Endothelial cell of umbilical vein (primary cell): ENCODE measurements around the gene ITGA3. TPM values are rescaled to one million over a fixed set of nuclear protein-coding genes. Genes with fewer than 3 reads are reported as not detected.

Experiments
- BruUV-seq: library from RNA; stranded (reverse); fragments of 400-500 nt; replicated peaks from 2 replicates; lab custom pipeline; 2021; lab: Mats Ljungman, UMichigan
- CTCF ChIA-PET: fragments of 300-600, 350-600 bp; sonication (Branson Sonifier 250); formaldehyde crosslinking; loops from one replicate; lab custom pipeline; 2021; ENCODE audit warnings: antibody characterized with exemption, inconsistent platforms; lab: Charles Lee
- POLR2A ChIA-PET: fragments of 300-600, 350-600 bp; sonication (Branson Sonifier 250); formaldehyde crosslinking; loops from one replicate; lab custom pipeline; 2021; ENCODE audit warnings: antibody characterized with exemption, inconsistent platforms; lab: Charles Lee
- DNase-seq: peaks from one replicate; pipeline ENCODE4 v3.0.0-alpha.2; 2011; ENCODE audit warnings: low read depth, low spot score
- FAIRE-seq: peaks from 2 replicates; lab custom pipeline; 2011; peaks lifted over from hg19 to GRCh38; lab: Jason Lieb, UNC
- H2AFZ ChIP-seq: 2 replicates; pipeline ENCODE4 v1.6.0; 2012; ENCODE audit warnings: low read depth, low read length, control low read depth, inconsistent platforms
- H3K27ac ChIP-seq: 2 replicates; pipeline ENCODE4 v1.5.1; 2011; ENCODE audit warnings: low read depth, mild to moderate bottlenecking, control low read depth, low read length, moderate library complexity; ENCODE audit not compliant: insufficient read depth
- H3K27me3 ChIP-seq, 2 experiments: 2 replicates each; pipeline versions ENCODE4 v1.6.0 to v1.6.1; 2011; ENCODE audit warnings: low read length in 2 of 2, mixed read lengths in 1 of 2; ENCODE audit not compliant: control insufficient read depth in 2 of 2, insufficient read depth in 2 of 2
- H3K36me3 ChIP-seq, 2 experiments: 2 replicates in 1 of 2; 3 replicates in 1 of 2; pipeline ENCODE4 v1.5.1; 2011; ENCODE audit warnings: low read length in 2 of 2, mild to moderate bottlenecking in 1 of 2, moderate library complexity in 1 of 2; ENCODE audit not compliant: control insufficient read depth in 2 of 2, insufficient read depth in 2 of 2; ENCODE audit errors: extremely low read depth in 1 of 2
- H3K4me1 ChIP-seq: 3 replicates; pipeline ENCODE4 v1.5.1; 2011; ENCODE audit warnings: mild to moderate bottlenecking, low read length; ENCODE audit not compliant: control insufficient read depth, insufficient read depth; ENCODE audit errors: extremely low read depth
- H3K4me2 ChIP-seq: 2 replicates; pipeline ENCODE4 v1.6.1; 2011; ENCODE audit warnings: low read length, control low read depth, mixed read lengths; ENCODE audit not compliant: insufficient read depth
- H3K4me3 ChIP-seq, 3 experiments: fragments of 200-600 bp in 1 of 3; sonication (generic), shearing (Covaris generic) in 1 of 3; replicated peaks in 1 of 3; 2 replicates each; pipeline ENCODE4 v1.5.1; 2011 to 2016; ENCODE audit warnings: control low read depth in 3 of 3, low read length in 3 of 3, mild to moderate bottlenecking in 2 of 3, inconsistent platforms in 1 of 3, low read depth in 1 of 3, moderate library complexity in 1 of 3; ENCODE audit not compliant: insufficient read depth in 1 of 3
- H3K79me2 ChIP-seq: 2 replicates; pipeline ENCODE4 v1.6.0; 2012; ENCODE audit warnings: low read length, inconsistent platforms; ENCODE audit not compliant: control insufficient read depth, insufficient read depth
- H3K9ac ChIP-seq: replicated peaks from 2 replicates; pipeline ENCODE3; 2011; ENCODE audit warnings: low read length, control low read depth; ENCODE audit not compliant: insufficient read depth; ENCODE audit errors: extremely low read depth
- H3K9me1 ChIP-seq: replicated peaks from 3 replicates; pipeline ENCODE4 v1.6.0; 2011; ENCODE audit warnings: mild to moderate bottlenecking, low read length; ENCODE audit not compliant: control insufficient read depth, insufficient read depth; ENCODE audit errors: extremely low read depth
- H3K9me3 ChIP-seq: replicated peaks from 2 replicates; pipeline ENCODE4 v1.5.1; 2012; ENCODE audit warnings: low read length, inconsistent platforms; ENCODE audit not compliant: control insufficient read depth, insufficient read depth
- H4K20me1 ChIP-seq: replicated peaks from 2 replicates; pipeline ENCODE3; 2011; ENCODE audit warnings: mild to moderate bottlenecking, low read length; ENCODE audit not compliant: control insufficient read depth, insufficient read depth; ENCODE audit errors: extremely low read depth
- EZH2 ChIP-seq: IDR thresholded peaks from 2 replicates; pipeline ENCODE4 v1.6.1; 2012; ENCODE audit warnings: borderline replicate concordance, low read depth, mild to moderate bottlenecking, moderate library complexity, low read length, inconsistent platforms; ENCODE audit not compliant: severe bottlenecking
- FOS ChIP-seq: IDR thresholded peaks from 2 replicates; pipeline ENCODE4 v1.6.1; 2011; ENCODE audit warnings: mild to moderate bottlenecking, low read length, moderate library complexity, borderline replicate concordance; ENCODE audit not compliant: insufficient read depth
- GATA2 ChIP-seq: IDR thresholded peaks from 2 replicates; pipeline ENCODE4 v1.7.0; 2011; ENCODE audit warnings: low read depth, mild to moderate bottlenecking, moderate library complexity, mixed read lengths, low read length; ENCODE audit not compliant: insufficient read length, insufficient read depth
- JUN ChIP-seq: IDR thresholded peaks from 2 replicates; pipeline ENCODE4 v1.6.1; 2011; ENCODE audit warnings: borderline replicate concordance, low read depth; ENCODE audit not compliant: insufficient read length, insufficient read depth
- MYC ChIP-seq: IDR thresholded peaks from one replicate; pipeline ENCODE4 v1.6.1; 2011; ENCODE audit warnings: mild to moderate bottlenecking, low read depth, low read length
- POLR2A ChIP-seq: IDR thresholded peaks from 2 replicates; pipeline ENCODE4 v1.6.1; 2012; ENCODE audit warnings: low read depth, mild to moderate bottlenecking, control low read depth, low read length
- POLR2AphosphoS5 ChIP-seq: IDR thresholded peaks from 2 replicates; pipeline ENCODE4 v1.6.1; 2012; ENCODE audit warnings: low read depth, mild to moderate bottlenecking, control low read depth, low read length, moderate library complexity; ENCODE audit not compliant: insufficient read depth
- dilution Hi-C: fragments of 300-500 bp; cut with MboI; formaldehyde crosslinking; loops from one replicate; pipeline ENCODE4 v1.15.0; 2019; ENCODE audit warnings: low sequenced_read_pairs; ENCODE audit not compliant: extremely low pct_ligation_motif_present
- intact Hi-C: fragments of 100-400 bp; cut with micrococcal nuclease; formaldehyde crosslinking; loops from one replicate; pipeline ENCODE4 v1.10.0; 2022
- polyA plus RNA-seq, 4 experiments: library from polyadenylated mRNA; depleted of rRNA in 3 of 4; stranded (reverse) in 3 of 4; unstranded in 1 of 4; fragments of >200 nt; gene quantifications; 2 replicates each; pipeline versions ENCODE4 v1.2.1 to v1.2.3, GENCODE V29; 2011 to 2012; ENCODE audit warnings: missing spikeins in 1 of 4
- total RNA-seq: library from RNA; stranded (reverse); gene quantifications from 2 replicates; pipeline ENCODE4 v1.2.3, GENCODE V29; 2021
- TF ChIP-seq, protein P1 (sequence below): IDR thresholded peaks from 2 replicates; pipeline ENCODE4 v1.6.1; 2011; ENCODE audit not compliant: insufficient read depth, insufficient read length
- TF ChIP-seq, protein P2 (sequence below), 2 donors: IDR thresholded peaks; 1 replicate in 1 of 2; 2 replicates in 1 of 2; pipeline ENCODE4 v1.5.1; 2011; ENCODE audit warnings: low read length in 2 of 2, mild to moderate bottlenecking in 2 of 2, moderate library complexity in 2 of 2, control low read depth in 1 of 2, inconsistent platforms in 1 of 2, low read depth in 1 of 2; ENCODE audit not compliant: insufficient read depth in 1 of 2; ENCODE audit errors: extremely low read depth in 1 of 2

The ITGA3 gene
- total and polyA plus RNA-seq, 2 donors (not counting 3 experiments of a cell fraction or from before 2014, with no cell fraction given): 92.7 to 112 TPM

DNA sequence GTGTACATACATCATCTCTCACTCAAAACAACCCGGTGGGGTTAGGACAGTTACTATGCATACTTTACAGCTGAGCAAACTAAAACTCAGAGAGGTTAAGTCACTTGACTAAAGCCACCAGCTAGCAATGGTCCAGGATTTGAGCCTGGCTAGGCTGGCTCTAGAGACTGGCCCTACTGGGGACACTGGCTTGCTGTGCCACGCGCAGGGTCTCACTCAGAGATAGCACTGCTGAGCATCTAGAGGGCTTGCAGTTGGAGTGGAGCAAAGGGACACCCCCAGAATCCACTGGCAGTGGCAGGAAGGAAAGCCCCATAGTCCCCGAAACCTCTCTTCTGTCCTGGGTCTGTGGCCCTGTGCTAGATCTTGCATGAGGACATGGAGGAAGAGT is 62.9 kb downstream of the ITGA3 start:
- Histone ChIP-seq H3K4me3 (no peak overlapping the region), H4K20me1 (no peaks in the 10 kb centered on the region), H3K27me3 (no peaks in the 10 kb centered on the region), H3K9me1 (no peaks in the 10 kb centered on the region), H3K9ac (no peak overlapping the region), H2AFZ (no peak overlapping the region), H3K9me3 (no peaks in the 10 kb centered on the region), H3K27ac (no peak overlapping the region), H3K4me1 (peaks cover 6% of the 10 kb centered on the region), H3K36me3 (peaks cover 0 to 1% of the 10 kb centered on the region in 2 experiments), H3K79me2 (no peaks in the 10 kb centered on the region), H3K4me2 (no peak overlapping the region)
- CTCF ChIA-PET: interaction anchor here (0.7 to 2.3 kb wide), 7 partner anchors 10 to 79 kb away, joined by 3 to 6 read pairs (median 3); no protein-coding TSS in a partner anchor
- dilution Hi-C loops (no loop called here), intact Hi-C loops (loop anchor here (10.0 kb wide), 1 partner anchor 146 kb away; no protein-coding TSS in a partner anchor)
- DNase-seq: no peak
- POLR2A ChIA-PET: interaction anchor here (0.5 kb wide), 1 partner anchor 12 kb away, joined by 4 read pairs; no protein-coding TSS in a partner anchor
- BruUV-seq: no TSS peak
- FAIRE-seq: no peak
- TF ChIP-seq POLR2A: no peak
- TF ChIP-seq, protein P1, sequence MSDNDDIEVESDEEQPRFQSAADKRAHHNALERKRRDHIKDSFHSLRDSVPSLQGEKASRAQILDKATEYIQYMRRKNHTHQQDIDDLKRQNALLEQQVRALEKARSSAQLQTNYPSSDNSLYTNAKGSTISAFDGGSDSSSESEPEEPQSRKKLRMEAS: no peak
- TF ChIP-seq FOS: no peak
- TF ChIP-seq JUN: no peak
- TF ChIP-seq MYC: no peak
- TF ChIP-seq POLR2AphosphoS5: no peak

DNA sequence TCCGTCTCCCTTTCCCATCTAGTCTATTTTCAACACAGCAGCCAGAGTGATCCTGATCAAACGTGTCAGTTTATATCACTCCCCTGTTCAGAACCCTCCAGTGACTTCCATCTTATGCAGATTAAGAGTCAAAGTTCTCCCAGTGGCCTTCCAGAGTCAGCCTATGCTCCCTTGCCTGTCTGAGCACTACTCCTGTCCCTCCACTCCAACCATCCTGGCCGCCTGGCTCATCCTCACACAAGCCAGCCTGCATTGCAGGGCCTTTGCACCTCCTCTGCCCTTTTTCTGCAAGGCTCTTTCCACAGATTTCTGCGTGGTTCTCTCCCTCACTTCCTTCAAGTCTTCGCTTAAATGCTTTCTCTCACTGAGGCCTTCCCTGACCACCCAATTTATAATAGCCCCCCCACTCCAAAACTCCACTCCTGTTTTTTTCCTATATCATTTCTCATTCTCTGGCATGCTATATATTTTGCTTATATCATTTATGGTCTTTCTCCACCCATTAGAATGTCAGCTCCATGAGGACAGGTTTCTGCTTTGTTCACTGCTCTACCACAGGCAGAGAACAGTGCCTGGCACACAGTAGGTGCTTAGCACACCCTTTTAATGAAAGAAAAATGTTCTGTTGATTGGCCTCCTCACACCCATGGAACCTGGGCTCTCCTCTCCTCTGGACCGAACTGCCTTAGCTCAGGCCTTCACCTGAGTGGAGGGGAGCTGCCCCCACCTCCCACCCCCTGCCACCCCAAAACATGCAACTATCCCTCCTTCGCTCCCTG is 64.8 kb downstream of the ITGA3 start:
- H3K79me2 ChIP-seq: no peaks in the 10 kb centered on the region
- FAIRE-seq (no peak), DNase-seq (no peak)
- no TSS peak for BruUV-seq
- no peaks in the 10 kb centered on the region for H4K20me1 ChIP-seq
- no peak overlapping the region for H3K27ac ChIP-seq
- ChIA-PET POLR2A (no interaction called here), CTCF (interaction anchor here (1.4 to 2.3 kb wide), 3 partner anchors 12 to 41 kb away, joined by 3 to 6 read pairs (median 5); no protein-coding TSS in a partner anchor)
- H3K9ac ChIP-seq: no peak overlapping the region
- no peaks in the 10 kb centered on the region for H3K27me3 ChIP-seq
- H3K36me3 ChIP-seq: no peaks in the 10 kb centered on the region
- H3K9me3 ChIP-seq: no peaks in the 10 kb centered on the region
- H3K4me1 ChIP-seq: peaks cover 10% of the 10 kb centered on the region
- no peak overlapping the region for H2AFZ ChIP-seq
- no peaks in the 10 kb centered on the region for H3K9me1 ChIP-seq
- intact Hi-C loops (no loop called here), dilution Hi-C loops (no loop called here)
- no peak overlapping the region for H3K4me3 ChIP-seq
- no peak overlapping the region for H3K4me2 ChIP-seq
- TF ChIP-seq, protein P1: no peak
- no peak for TF ChIP-seq MYC
- TF ChIP-seq EZH2: no peak
- TF ChIP-seq GATA2: no peak
- TF ChIP-seq JUN: no peak
- TF ChIP-seq FOS: no peak
- TF ChIP-seq, protein P2, sequence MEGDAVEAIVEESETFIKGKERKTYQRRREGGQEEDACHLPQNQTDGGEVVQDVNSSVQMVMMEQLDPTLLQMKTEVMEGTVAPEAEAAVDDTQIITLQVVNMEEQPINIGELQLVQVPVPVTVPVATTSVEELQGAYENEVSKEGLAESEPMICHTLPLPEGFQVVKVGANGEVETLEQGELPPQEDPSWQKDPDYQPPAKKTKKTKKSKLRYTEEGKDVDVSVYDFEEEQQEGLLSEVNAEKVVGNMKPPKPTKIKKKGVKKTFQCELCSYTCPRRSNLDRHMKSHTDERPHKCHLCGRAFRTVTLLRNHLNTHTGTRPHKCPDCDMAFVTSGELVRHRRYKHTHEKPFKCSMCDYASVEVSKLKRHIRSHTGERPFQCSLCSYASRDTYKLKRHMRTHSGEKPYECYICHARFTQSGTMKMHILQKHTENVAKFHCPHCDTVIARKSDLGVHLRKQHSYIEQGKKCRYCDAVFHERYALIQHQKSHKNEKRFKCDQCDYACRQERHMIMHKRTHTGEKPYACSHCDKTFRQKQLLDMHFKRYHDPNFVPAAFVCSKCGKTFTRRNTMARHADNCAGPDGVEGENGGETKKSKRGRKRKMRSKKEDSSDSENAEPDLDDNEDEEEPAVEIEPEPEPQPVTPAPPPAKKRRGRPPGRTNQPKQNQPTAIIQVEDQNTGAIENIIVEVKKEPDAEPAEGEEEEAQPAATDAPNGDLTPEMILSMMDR (IDR thresholded peaks at IDR 0.05; ENCODE audit: extremely low read depth in 1 of 2, insufficient read depth in 1 of 2, low read depth in 1 of 2, low read length in 2 of 2): no peak
- TF ChIP-seq POLR2AphosphoS5: no peak
- TF ChIP-seq POLR2A: no peak
